ENCODE results near the gene NCAPD2. TPM values are rescaled to one million over a fixed set of nuclear protein-coding genes. Genes with fewer than 3 reads are reported as not detected.
A peak's percentile ranks its signal among the peaks of the same experiment; 100 is the strongest.
"Not testable (repeated sequence)": the region's sequence is repeated elsewhere in the genome, so short reads cannot be mapped to it uniquely, and the experiment has no call there.

NCAPD2 gene
- total RNA-seq, 1 experiment from 2014 or later = 131 TPM

DNA sequence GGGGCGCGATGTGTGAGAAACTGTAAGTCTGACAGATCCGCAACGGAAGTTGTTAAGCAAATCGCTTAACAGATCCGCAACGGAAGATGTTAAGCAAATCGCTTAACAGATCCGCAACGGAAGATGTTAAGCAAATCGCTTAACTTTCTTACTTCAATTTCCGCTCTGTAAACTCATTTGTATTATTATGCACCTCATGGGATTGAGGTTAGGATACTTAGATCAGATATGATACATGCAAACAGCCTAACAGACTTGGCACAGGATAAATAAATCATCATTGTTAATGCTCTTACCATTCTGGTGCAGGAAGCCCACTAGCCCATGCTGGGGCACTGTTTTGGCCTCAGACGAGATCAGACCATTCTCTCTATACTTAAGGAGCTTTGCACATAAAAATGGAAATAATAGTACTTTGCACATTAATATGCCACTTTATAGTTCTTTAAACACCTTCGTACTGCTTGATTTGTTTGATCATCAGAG lies 399 bp downstream of the NCAPD2 start:
- DNase-seq (ENCODE audit: low read depth in 1 of 2, low spot score in 2 of 2) = no peak
- peaks cover 17% of the 10 kb centered on the region for H3K4me1 ChIP-seq (replicated peaks)

GRCh38 chr12:6494968-6495367 lies 1.1 kb downstream of the NCAPD2 start:
- Histone ChIP-seq H3K27ac (peak overlapping the region; percentile 94), H3K4me3 (peak overlapping the region; percentile 56), H3K9me3 (replicated peaks) (no peaks in the 10 kb centered on the region), H3K36me3 (peaks cover 71% of the 10 kb centered on the region), H3K4me1 (replicated peaks) (peaks cover 17% of the 10 kb centered on the region), H3K27me3 (replicated peaks) (no peaks in the 10 kb centered on the region)
- DNase-seq (ENCODE audit: low read depth in 1 of 2, low spot score in 2 of 2) = no peak

More for the DNA sequence above, 399 bp downstream of the NCAPD2 start:
- Histone ChIP-seq H3K4me3 (peak overlapping the region; percentile 56), H3K36me3 (peaks cover 64% of the 10 kb centered on the region), H3K9me3 (replicated peaks) (no peaks in the 10 kb centered on the region), H3K27ac (peak overlapping the region; percentile 94), H3K27me3 (replicated peaks) (no peaks in the 10 kb centered on the region)

DNA sequence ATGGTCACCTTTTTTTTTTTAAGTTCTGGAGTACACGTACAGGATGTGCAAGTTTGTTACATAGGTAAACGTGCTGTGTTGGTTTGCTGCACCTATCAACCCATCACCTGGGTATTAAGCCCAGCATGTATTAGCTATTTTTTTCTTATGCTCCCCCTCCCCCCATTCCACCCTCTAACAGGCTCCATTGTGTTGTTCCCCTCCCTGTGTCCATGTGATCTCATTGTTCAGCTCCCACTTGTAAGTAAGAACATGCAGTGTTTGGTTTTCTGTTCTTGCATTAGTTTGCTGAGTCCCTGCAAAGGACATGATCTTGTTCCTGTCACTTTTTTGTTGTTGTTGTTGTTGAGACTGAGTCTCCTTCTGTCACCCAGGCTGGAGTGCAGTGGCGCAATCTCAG lies 3.4 kb downstream of the NCAPD2 start:
- Histone ChIP-seq H3K4me1 (replicated peaks) (peaks cover 14% of the 10 kb centered on the region), H3K36me3 (peaks cover 80% of the 10 kb centered on the region)
- DNase-seq (ENCODE audit: low read depth in 1 of 2, low spot score in 2 of 2); H3K27me3 ChIP-seq (replicated peaks); H3K9me3 ChIP-seq (replicated peaks); H3K27ac ChIP-seq; H3K4me3 ChIP-seq: not testable (repeated sequence)

- Histone ChIP-seq H3K9me3 (replicated peaks) (no peaks in the 10 kb centered on the region), H3K4me1 (replicated peaks) (peaks cover 3% of the 10 kb centered on the region), H3K27ac (no peak overlapping the region), H3K4me3 (no peak overlapping the region), H3K27me3 (replicated peaks) (no peaks in the 10 kb centered on the region), H3K36me3 (peaks cover 95% of the 10 kb centered on the region)
- DNase-seq (ENCODE audit: low read depth in 1 of 2, low spot score in 2 of 2) = no peak
These were observed 6.6 kb downstream of the NCAPD2 start for GRCh38 chr12:6500466-6500865.

DNA sequence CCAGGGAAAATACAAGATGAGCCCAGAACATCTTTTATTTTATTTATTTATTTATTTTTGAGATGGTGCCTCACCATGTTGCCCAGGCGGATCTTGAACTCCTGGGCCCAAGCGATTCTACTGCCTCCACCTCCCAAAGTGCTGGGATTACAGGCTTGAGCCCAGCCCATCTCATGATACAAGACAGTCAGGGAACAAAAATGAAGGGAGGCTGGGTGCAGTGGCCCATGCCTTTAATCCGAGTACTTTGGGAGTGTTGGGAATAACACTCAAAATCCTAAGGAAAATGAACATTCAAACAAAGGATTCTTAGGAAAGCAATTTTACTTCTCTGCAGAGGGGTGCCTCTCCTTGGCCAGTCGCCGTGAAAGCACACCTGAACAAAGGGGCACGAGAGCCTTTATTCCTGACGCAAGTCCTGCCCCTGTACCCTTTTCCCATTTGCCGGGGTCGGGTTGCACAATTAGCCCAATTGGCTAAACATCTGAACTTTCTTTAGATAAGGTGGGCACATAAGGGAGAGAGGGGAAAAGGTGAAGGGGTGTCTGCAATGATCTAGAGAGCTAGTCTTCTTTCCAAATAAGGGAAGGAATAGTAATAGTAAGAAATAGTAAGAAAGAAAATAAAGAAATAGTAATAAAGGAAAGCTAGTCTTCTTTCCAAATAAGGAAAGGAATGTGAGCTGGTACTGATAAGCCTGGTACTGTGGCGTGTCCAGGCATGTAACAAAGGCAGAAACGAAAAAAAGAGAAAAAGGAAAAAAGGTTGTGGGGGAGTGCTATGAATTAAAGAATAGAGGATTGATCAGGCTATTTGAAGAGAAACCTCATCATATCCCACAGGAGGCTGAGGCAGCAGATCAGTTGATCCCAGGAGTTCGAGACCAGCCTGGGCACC lies 13.4 kb downstream of the NCAPD2 start:
- no peaks in the 10 kb centered on the region for H3K9me3 ChIP-seq (replicated peaks)
- peaks cover 18% of the 10 kb centered on the region for H3K4me1 ChIP-seq (replicated peaks)
- peak overlapping the region; percentile 37 for H3K27ac ChIP-seq
- peak in 1 of 2 experiments; percentile 31 for DNase-seq (ENCODE audit: low read depth in 1 of 2, low spot score in 2 of 2)
- H3K36me3 ChIP-seq = peaks cover 94% of the 10 kb centered on the region
- H3K4me3 ChIP-seq = no peak overlapping the region
- no peaks in the 10 kb centered on the region for H3K27me3 ChIP-seq (replicated peaks)

DNA sequence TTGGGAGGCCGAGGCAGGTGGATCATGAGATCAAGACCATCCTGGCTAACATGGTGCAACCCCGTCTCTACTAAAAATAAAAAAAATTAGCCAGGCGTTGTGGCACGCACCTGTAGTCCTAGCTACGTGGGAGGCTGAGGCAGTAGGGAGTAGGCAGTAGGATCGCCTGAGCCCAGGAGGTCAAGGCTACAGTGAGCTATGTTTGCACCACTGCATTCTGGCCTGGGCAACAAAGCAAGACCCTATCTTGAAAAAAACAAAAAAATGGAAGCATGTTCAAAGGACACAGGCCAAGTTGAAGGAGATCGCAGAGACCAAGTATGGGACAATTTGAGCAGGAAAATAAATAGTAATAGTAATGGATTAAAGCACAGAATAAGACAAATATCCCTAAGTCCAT lies 14.2 kb downstream of the NCAPD2 start:
- DNase-seq (ENCODE audit: low read depth in 1 of 2, low spot score in 2 of 2) = no peak
- Histone ChIP-seq H3K4me1 (replicated peaks) (peaks cover 18% of the 10 kb centered on the region), H3K27ac (no peak overlapping the region), H3K36me3 (peaks cover 94% of the 10 kb centered on the region), H3K27me3 (replicated peaks) (no peaks in the 10 kb centered on the region), H3K4me3 (no peak overlapping the region), H3K9me3 (replicated peaks) (no peaks in the 10 kb centered on the region)

DNA sequence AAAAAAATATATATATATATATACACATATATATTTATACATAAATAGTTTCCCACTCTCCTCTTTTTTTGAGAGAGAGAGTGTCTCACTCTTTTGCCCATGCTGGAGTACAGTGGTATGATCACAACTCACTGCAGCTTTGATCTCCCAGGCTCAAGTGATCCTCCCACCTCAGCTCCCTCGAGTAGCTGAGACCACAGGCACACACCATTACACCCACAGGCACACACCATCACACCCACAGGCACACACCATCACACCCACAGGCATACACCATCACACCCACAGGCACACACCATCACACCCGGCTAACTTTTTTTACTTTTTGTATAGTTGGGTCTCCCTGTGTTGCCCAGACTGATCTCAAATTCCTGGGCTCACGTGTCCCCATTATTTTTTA lies 26.3 kb downstream of the NCAPD2 start:
- H3K4me3 ChIP-seq = no peak overlapping the region
- H3K9me3 ChIP-seq (replicated peaks) = no peaks in the 10 kb centered on the region
- H3K4me1 ChIP-seq (replicated peaks) = no peaks in the 10 kb centered on the region
- no peak overlapping the region for H3K27ac ChIP-seq
- H3K36me3 ChIP-seq = peaks cover 98% of the 10 kb centered on the region
- H3K27me3 ChIP-seq (replicated peaks) = no peaks in the 10 kb centered on the region
- DNase-seq (ENCODE audit: low read depth in 1 of 2, low spot score in 2 of 2) = no peak

- Histone ChIP-seq H3K27me3 (replicated peaks) (no peaks in the 10 kb centered on the region), H3K27ac (no peak overlapping the region), H3K4me3 (no peak overlapping the region), H3K36me3 (peaks cover 98% of the 10 kb centered on the region), H3K4me1 (replicated peaks) (no peaks in the 10 kb centered on the region), H3K9me3 (replicated peaks) (no peaks in the 10 kb centered on the region)
- no peak for DNase-seq (ENCODE audit: low read depth in 1 of 2, low spot score in 2 of 2)
These were observed 28.3 kb downstream of the NCAPD2 start for GRCh38 chr12:6522193-6522592.

GRCh38 chr12:6523708-6524107 lies 29.8 kb downstream of the NCAPD2 start:
- Histone ChIP-seq H3K36me3 (peaks cover 98% of the 10 kb centered on the region), H3K9me3 (replicated peaks) (no peaks in the 10 kb centered on the region)
- DNase-seq (ENCODE audit: low read depth in 1 of 2, low spot score in 2 of 2) = no peak

GRCh38 chr12:6524648-6525047 lies 30.7 kb downstream of the NCAPD2 start:
- no peaks in the 10 kb centered on the region for H3K9me3 ChIP-seq (replicated peaks)
- H3K4me3 ChIP-seq = no peak overlapping the region
- no peak for DNase-seq (ENCODE audit: low read depth in 1 of 2, low spot score in 2 of 2)
- H3K27me3 ChIP-seq (replicated peaks) = no peaks in the 10 kb centered on the region
- H3K27ac ChIP-seq = no peak overlapping the region
- H3K4me1 ChIP-seq (replicated peaks) = no peaks in the 10 kb centered on the region
- H3K36me3 ChIP-seq = peaks cover 98% of the 10 kb centered on the region

More at GRCh38 chr12:6523708-6524107, 29.8 kb downstream of the NCAPD2 start:
- Histone ChIP-seq H3K4me1 (replicated peaks) (no peaks in the 10 kb centered on the region), H3K4me3 (no peak overlapping the region), H3K27ac (no peak overlapping the region), H3K27me3 (replicated peaks) (no peaks in the 10 kb centered on the region)

- no peak overlapping the region for H3K4me3 ChIP-seq
- DNase-seq (ENCODE audit: low read depth in 1 of 2, low spot score in 2 of 2) = no peak
- no peaks in the 10 kb centered on the region for H3K4me1 ChIP-seq (replicated peaks)
- H3K27ac ChIP-seq = no peak overlapping the region
- H3K27me3 ChIP-seq (replicated peaks) = no peaks in the 10 kb centered on the region
- H3K36me3 ChIP-seq = peaks cover 100% of the 10 kb centered on the region
- no peaks in the 10 kb centered on the region for H3K9me3 ChIP-seq (replicated peaks)
These were observed 32.3 kb downstream of the NCAPD2 start for GRCh38 chr12:6526201-6526600.

GRCh38 chr12:6526766-6527525 lies 33.0 kb downstream of the NCAPD2 start:
- Histone ChIP-seq H3K4me1 (replicated peaks) (peaks cover 4% of the 10 kb centered on the region), H3K9me3 (replicated peaks) (no peaks in the 10 kb centered on the region), H3K27me3 (replicated peaks) (no peaks in the 10 kb centered on the region), H3K4me3 (no peak overlapping the region), H3K36me3 (peaks cover 100% of the 10 kb centered on the region), H3K27ac (no peak overlapping the region)
- DNase-seq (ENCODE audit: low read depth in 1 of 2, low spot score in 2 of 2) = no peak

- Histone ChIP-seq H3K4me3 (no peak overlapping the region), H3K27me3 (replicated peaks) (no peaks in the 10 kb centered on the region), H3K9me3 (replicated peaks) (no peaks in the 10 kb centered on the region), H3K4me1 (replicated peaks) (peaks cover 12% of the 10 kb centered on the region), H3K27ac (no peak overlapping the region), H3K36me3 (peaks cover 97% of the 10 kb centered on the region)
- no peak for DNase-seq (ENCODE audit: low read depth in 1 of 2, low spot score in 2 of 2)
These were observed 33.8 kb downstream of the NCAPD2 start for GRCh38 chr12:6527711-6528110.
